Astrocyte (in vitro differentiated cells and primary cell): Measurements from ENCODE around the gene NPEPL1. TPM values are rescaled to one million over a fixed set of nuclear protein-coding genes. Genes with fewer than 3 reads are reported as not detected.

ENCODE experiments used
- DNase-seq: peaks from one replicate; pipeline ENCODE4 v3.0.0-alpha.2; 2010; ENCODE audit warnings: low read depth
- FAIRE-seq: peaks from 2 replicates; lab custom pipeline; 2011; peaks lifted over from hg19 to GRCh38; lab: Jason Lieb, UNC
- H2AFZ ChIP-seq: 2 replicates; pipeline ENCODE4 v1.6.0; 2012; ENCODE audit warnings: low read depth, low read length, inconsistent platforms
- H3K27ac ChIP-seq: 2 replicates; pipeline ENCODE4 v1.5.1; 2011; ENCODE audit warnings: low read depth, low read length, inconsistent platforms
- H3K27me3 ChIP-seq: 2 replicates; pipeline ENCODE4 v1.6.0; 2011; ENCODE audit warnings: low read length, inconsistent platforms; ENCODE audit not compliant: insufficient read depth
- H3K36me3 ChIP-seq: 2 replicates; pipeline ENCODE4 v1.5.1; 2011; ENCODE audit warnings: low read length, inconsistent platforms; ENCODE audit not compliant: insufficient read depth
- H3K4me1 ChIP-seq: 2 replicates; pipeline ENCODE4 v1.5.1; 2011; ENCODE audit warnings: low read length, inconsistent platforms; ENCODE audit not compliant: insufficient read depth
- H3K4me2 ChIP-seq: 2 replicates; pipeline ENCODE4 v1.6.0; 2012; ENCODE audit warnings: low read length, inconsistent platforms
- H3K4me3 ChIP-seq: 2 replicates; pipeline ENCODE4 v1.5.1; 2011; ENCODE audit warnings: low read depth, mild to moderate bottlenecking, low read length, inconsistent platforms; ENCODE audit not compliant: insufficient read depth
- H3K79me2 ChIP-seq: 2 replicates; pipeline ENCODE4 v1.6.0; 2012; ENCODE audit warnings: mild to moderate bottlenecking, low read length, inconsistent platforms; ENCODE audit not compliant: insufficient read depth
- H3K9ac ChIP-seq: 2 replicates; pipeline ENCODE4 v1.6.0; 2012; ENCODE audit warnings: mild to moderate bottlenecking, low read length, inconsistent platforms
- H3K9me3 ChIP-seq: 2 replicates; pipeline ENCODE4 v1.5.1; 2012; ENCODE audit warnings: low read depth, mild to moderate bottlenecking, low read length, inconsistent platforms; ENCODE audit not compliant: insufficient read depth
- H4K20me1 ChIP-seq: 2 replicates; pipeline ENCODE4 v1.6.0; 2012; ENCODE audit warnings: low read length, inconsistent platforms; ENCODE audit not compliant: insufficient read depth
- H3K27ac Mint-ChIP-seq: one replicate; pipeline ENCODE4 v1.8.0; 2021; ENCODE audit warnings: mild to moderate bottlenecking, mixed read lengths; ENCODE audit not compliant: unreplicated experiment
- H3K27me3 Mint-ChIP-seq: one replicate; pipeline ENCODE4 v1.8.0; 2021; ENCODE audit warnings: low read depth, mixed read lengths; ENCODE audit not compliant: unreplicated experiment
- H3K36me3 Mint-ChIP-seq: one replicate; pipeline ENCODE4 v1.8.0; 2021; ENCODE audit warnings: low read depth, mixed read lengths; ENCODE audit not compliant: unreplicated experiment
- H3K4me1 Mint-ChIP-seq: one replicate; pipeline ENCODE4 v1.8.0; 2021; ENCODE audit warnings: low read depth, mixed read lengths; ENCODE audit not compliant: unreplicated experiment
- H3K4me3 Mint-ChIP-seq: one replicate; pipeline ENCODE4 v1.8.0; 2021; ENCODE audit warnings: mild to moderate bottlenecking, moderate library complexity, mixed read lengths; ENCODE audit not compliant: unreplicated experiment
- H3K9me3 Mint-ChIP-seq: one replicate; pipeline ENCODE4 v1.8.0; 2021; ENCODE audit warnings: mild to moderate bottlenecking, mixed read lengths; ENCODE audit not compliant: unreplicated experiment
- EZH2 ChIP-seq: IDR thresholded peaks from 2 replicates; pipeline ENCODE4 v1.6.1; 2012; ENCODE audit warnings: mild to moderate bottlenecking, low read length, inconsistent platforms; ENCODE audit not compliant: insufficient read depth
- total RNA-seq: library from RNA; stranded (reverse); gene quantifications from 2 replicates; pipeline ENCODE4 v1.2.1, GENCODE V29; 2021
- TF ChIP-seq, protein P1 (sequence below): IDR thresholded peaks from 2 replicates; pipeline ENCODE4 v1.5.1; 2011; ENCODE audit warnings: low read depth, mild to moderate bottlenecking, inconsistent platforms, low read length, moderate library complexity; ENCODE audit not compliant: insufficient read depth

Gene NPEPL1
- total RNA-seq, 1 donor from 2014 or later = 27.1 TPM

DNA sequence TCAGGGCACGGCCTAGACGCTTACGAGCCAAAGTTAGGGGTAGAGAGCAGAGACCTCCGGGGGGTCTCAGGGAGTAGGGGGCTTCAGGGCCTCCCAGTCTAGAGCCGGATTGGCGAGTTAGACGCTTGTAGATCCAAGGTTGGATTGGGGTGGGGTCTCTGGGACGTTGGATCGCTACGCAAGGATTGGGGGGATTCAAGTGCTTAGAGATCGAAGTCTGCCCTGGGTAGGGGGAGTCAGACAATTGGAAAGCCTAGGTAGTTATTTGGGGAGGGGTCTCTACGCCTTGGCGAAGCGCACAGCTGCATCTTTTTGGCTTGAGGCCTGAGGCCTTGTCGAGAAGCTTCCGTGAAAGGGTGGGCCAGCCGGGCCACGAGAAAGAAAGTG, 41.0 kb upstream of the NPEPL1 start:
- peak overlapping the region; percentile 99 for H3K9ac ChIP-seq
- DNase-seq = no peak
- H3K27ac Mint-ChIP-seq = peak overlapping the region; percentile 99
- H3K4me1 Mint-ChIP-seq = peaks cover 14% of the 10 kb centered on the region
- H3K4me1 ChIP-seq = peaks cover 50% of the 10 kb centered on the region
- H3K4me3 Mint-ChIP-seq = peak overlapping the region; percentile 99
- TF ChIP-seq EZH2 = no peak
- TF ChIP-seq, protein P1, sequence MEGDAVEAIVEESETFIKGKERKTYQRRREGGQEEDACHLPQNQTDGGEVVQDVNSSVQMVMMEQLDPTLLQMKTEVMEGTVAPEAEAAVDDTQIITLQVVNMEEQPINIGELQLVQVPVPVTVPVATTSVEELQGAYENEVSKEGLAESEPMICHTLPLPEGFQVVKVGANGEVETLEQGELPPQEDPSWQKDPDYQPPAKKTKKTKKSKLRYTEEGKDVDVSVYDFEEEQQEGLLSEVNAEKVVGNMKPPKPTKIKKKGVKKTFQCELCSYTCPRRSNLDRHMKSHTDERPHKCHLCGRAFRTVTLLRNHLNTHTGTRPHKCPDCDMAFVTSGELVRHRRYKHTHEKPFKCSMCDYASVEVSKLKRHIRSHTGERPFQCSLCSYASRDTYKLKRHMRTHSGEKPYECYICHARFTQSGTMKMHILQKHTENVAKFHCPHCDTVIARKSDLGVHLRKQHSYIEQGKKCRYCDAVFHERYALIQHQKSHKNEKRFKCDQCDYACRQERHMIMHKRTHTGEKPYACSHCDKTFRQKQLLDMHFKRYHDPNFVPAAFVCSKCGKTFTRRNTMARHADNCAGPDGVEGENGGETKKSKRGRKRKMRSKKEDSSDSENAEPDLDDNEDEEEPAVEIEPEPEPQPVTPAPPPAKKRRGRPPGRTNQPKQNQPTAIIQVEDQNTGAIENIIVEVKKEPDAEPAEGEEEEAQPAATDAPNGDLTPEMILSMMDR = no peak
- peaks cover 55% of the 10 kb centered on the region for H3K79me2 ChIP-seq
- no peaks in the 10 kb centered on the region for H3K9me3 ChIP-seq
- no peaks in the 10 kb centered on the region for H3K9me3 Mint-ChIP-seq
- H2AFZ ChIP-seq = peak overlapping the region; percentile 70
- no peaks in the 10 kb centered on the region for H3K27me3 ChIP-seq
- peak overlapping the region; percentile 100 for H3K4me2 ChIP-seq
- no peak for FAIRE-seq
- no peaks in the 10 kb centered on the region for H3K27me3 Mint-ChIP-seq
- peaks cover 2% of the 10 kb centered on the region for H3K36me3 Mint-ChIP-seq
- peak overlapping the region; percentile 86 for H3K4me3 ChIP-seq
- H4K20me1 ChIP-seq = peaks cover 11% of the 10 kb centered on the region
- H3K36me3 ChIP-seq = no peaks in the 10 kb centered on the region
- peak overlapping the region; percentile 96 for H3K27ac ChIP-seq

DNA sequence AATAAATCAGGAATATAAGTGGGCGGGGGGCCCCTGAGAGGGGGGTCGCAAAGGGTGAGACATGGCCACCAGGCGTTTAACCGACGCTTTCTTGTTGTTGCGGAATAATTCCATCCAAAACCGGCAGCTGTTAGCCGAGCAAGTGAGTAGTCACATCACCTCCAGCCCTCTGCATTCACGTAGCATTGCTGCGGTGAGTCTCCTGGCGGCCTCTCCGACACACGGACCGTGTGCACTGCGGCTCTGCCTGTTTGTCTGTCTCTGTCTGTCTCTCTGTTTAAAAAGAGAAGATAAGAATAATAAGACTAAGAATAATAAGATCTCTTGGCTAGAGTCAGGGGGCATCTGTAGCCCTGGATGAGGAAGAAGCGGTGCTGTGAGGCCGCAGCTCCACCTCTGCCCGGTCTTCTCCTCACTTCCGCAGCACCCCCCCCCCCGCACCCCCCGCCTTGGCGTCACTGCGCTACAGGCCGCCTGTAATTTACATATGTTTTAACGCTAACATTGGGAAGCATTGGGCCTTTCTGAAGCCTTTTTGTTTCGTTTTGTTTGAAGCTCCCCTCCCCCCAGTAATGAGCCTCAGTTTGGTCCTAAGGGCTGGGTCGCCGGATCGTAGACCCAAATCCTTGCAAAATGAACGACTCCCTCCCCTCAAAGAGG, 40.5 kb upstream of the NPEPL1 start:
- Histone ChIP-seq H3K36me3 (no peaks in the 10 kb centered on the region), H2AFZ (peak overlapping the region; percentile 31), H3K27me3 (no peaks in the 10 kb centered on the region), H3K4me3 (peak overlapping the region; percentile 86), H3K4me1 (peaks cover 50% of the 10 kb centered on the region), H3K79me2 (peaks cover 60% of the 10 kb centered on the region), H3K9me3 (no peaks in the 10 kb centered on the region), H3K4me2 (peak overlapping the region; percentile 100), H3K9ac (peak overlapping the region; percentile 99), H3K27ac (peak overlapping the region; percentile 96), H4K20me1 (peaks cover 11% of the 10 kb centered on the region)
- FAIRE-seq (no peak), DNase-seq (peak; percentile 78)
- H3K36me3 Mint-ChIP-seq = peaks cover 2% of the 10 kb centered on the region
- peaks cover 18% of the 10 kb centered on the region for H3K4me1 Mint-ChIP-seq
- H3K27ac Mint-ChIP-seq = peak overlapping the region; percentile 99
- H3K4me3 Mint-ChIP-seq = peak overlapping the region; percentile 99
- TF ChIP-seq, protein P1 = no peak
- TF ChIP-seq EZH2 = no peak
- H3K27me3 Mint-ChIP-seq = no peaks in the 10 kb centered on the region
- no peaks in the 10 kb centered on the region for H3K9me3 Mint-ChIP-seq

DNA sequence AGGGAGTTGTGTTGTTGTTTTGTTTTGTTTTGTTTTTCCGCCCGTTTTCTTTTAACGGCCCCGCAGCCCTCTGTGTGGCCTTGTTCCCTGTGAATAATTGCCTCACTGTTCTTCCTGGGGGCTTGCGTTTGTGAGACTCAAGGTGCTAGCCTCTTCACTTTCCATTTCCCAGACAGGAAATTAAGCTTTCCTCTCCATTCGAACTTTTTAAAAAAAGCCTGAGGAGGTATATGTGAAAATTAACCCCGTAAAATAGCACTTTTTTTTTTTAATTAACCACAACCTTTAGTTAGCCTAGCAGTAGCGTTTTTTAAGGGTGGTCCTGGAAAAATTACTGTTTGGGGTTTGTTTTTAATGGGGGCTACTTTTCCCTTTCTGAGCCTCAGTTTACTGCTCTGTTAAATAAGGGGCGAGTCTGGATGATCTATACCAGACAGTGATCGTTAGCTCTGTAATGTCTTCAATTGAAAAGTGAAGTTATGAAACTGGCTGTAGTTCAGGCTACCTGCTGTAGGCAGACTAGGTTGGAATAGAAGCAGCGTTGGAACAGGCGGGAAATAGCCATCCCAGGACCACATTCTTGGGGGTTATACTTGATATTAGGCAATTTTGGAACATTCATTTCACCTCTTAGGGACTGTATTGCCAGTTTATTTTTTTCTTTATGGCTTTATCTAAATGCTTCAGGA, 39.9 kb upstream of the NPEPL1 start:
- peak overlapping the region; percentile 99 for H3K4me3 Mint-ChIP-seq
- no peak for DNase-seq

More for the DNA sequence above, 39.9 kb upstream of the NPEPL1 start:
- H4K20me1 ChIP-seq = peaks cover 18% of the 10 kb centered on the region
- no peaks in the 10 kb centered on the region for H3K36me3 ChIP-seq
- Mint-ChIP-seq H3K36me3 (peaks cover 2% of the 10 kb centered on the region), H3K9me3 (no peaks in the 10 kb centered on the region), H3K27me3 (no peaks in the 10 kb centered on the region), H3K4me1 (peaks cover 22% of the 10 kb centered on the region), H3K27ac (peak overlapping the region; percentile 99)
- TF ChIP-seq EZH2 = no peak
- TF ChIP-seq, protein P1 = no peak
- peaks cover 67% of the 10 kb centered on the region for H3K79me2 ChIP-seq
- peak overlapping the region; percentile 100 for H3K4me2 ChIP-seq
- H2AFZ ChIP-seq = peak overlapping the region; percentile 23
- no peaks in the 10 kb centered on the region for H3K27me3 ChIP-seq
- peak overlapping the region; percentile 96 for H3K27ac ChIP-seq
- peak overlapping the region; percentile 86 for H3K4me3 ChIP-seq
- no peaks in the 10 kb centered on the region for H3K9me3 ChIP-seq
- peaks cover 43% of the 10 kb centered on the region for H3K4me1 ChIP-seq
- H3K9ac ChIP-seq = peak overlapping the region; percentile 99
- no peak for FAIRE-seq
